ENCODE measurements around the gene CFAP99. TPM values are rescaled to one million over a fixed set of nuclear protein-coding genes. Genes with fewer than 3 reads are reported as not detected.

Gene CFAP99
- total RNA-seq, 2 donors from 2014 or later, result 0.32 to 0.49 TPM

- no peak overlapping the region for H3K9ac ChIP-seq (ENCODE audit: low read depth in 2 of 2, low read length in 2 of 2)
- H3K36me3 ChIP-seq, result peaks cover 31% of the 10 kb centered on the region
- no peaks in the 10 kb centered on the region for H3K27me3 ChIP-seq
- intact Hi-C loops (cut with DNase I), result no loop called here
- H3K9me3 ChIP-seq, result no peaks in the 10 kb centered on the region
- no peak overlapping the region for H3K27ac ChIP-seq
- no peak for DNase-seq
- H3K4me1 ChIP-seq, result no peaks in the 10 kb centered on the region
- H3K4me3 ChIP-seq, result no peak overlapping the region
- no peak for TF ChIP-seq CTCF (IDR thresholded peaks at IDR 0.05)
Observed at GRCh38 chr4:2501034-2501594, 82.4 kb downstream of the CFAP99 start.

GRCh38 chr4:2503809-2504208, 85.1 kb downstream of the CFAP99 start:
- Histone ChIP-seq H3K27ac (no peak overlapping the region), H3K4me3 (no peak overlapping the region), H3K36me3 (peaks cover 18% of the 10 kb centered on the region), H3K9ac (ENCODE audit: low read depth in 2 of 2, low read length in 2 of 2) (no peak overlapping the region), H3K27me3 (no peaks in the 10 kb centered on the region), H3K4me1 (no peaks in the 10 kb centered on the region), H3K9me3 (no peaks in the 10 kb centered on the region)
- intact Hi-C loops (cut with DNase I), result no loop called here
- DNase-seq, result no peak
- no peak for TF ChIP-seq CTCF (IDR thresholded peaks at IDR 0.05)

GRCh38 chr4:2507259-2507658, 88.5 kb downstream of the CFAP99 start:
- Histone ChIP-seq H3K9ac (ENCODE audit: low read depth in 2 of 2, low read length in 2 of 2) (no peak overlapping the region), H3K27me3 (no peaks in the 10 kb centered on the region), H3K9me3 (no peaks in the 10 kb centered on the region), H3K36me3 (peaks cover 11% of the 10 kb centered on the region), H3K4me3 (no peak overlapping the region), H3K27ac (no peak overlapping the region), H3K4me1 (no peaks in the 10 kb centered on the region)
- DNase-seq, result no peak
- TF ChIP-seq CTCF (IDR thresholded peaks at IDR 0.05), result no peak
- intact Hi-C loops (cut with DNase I), result no loop called here

- Histone ChIP-seq H3K4me3 (no peak overlapping the region), H3K4me1 (no peaks in the 10 kb centered on the region), H3K27me3 (no peaks in the 10 kb centered on the region), H3K27ac (no peak overlapping the region), H3K9ac (ENCODE audit: low read depth in 2 of 2, low read length in 2 of 2) (no peak overlapping the region), H3K9me3 (no peaks in the 10 kb centered on the region), H3K36me3 (peaks cover 17% of the 10 kb centered on the region)
- TF ChIP-seq CTCF (IDR thresholded peaks at IDR 0.05), result no peak
- intact Hi-C loops (cut with DNase I), result no loop called here
- no peak for DNase-seq
Observed at GRCh38 chr4:2507855-2508254, 89.1 kb downstream of the CFAP99 start.

GRCh38 chr4:2510351-2511259, 91.8 kb downstream of the CFAP99 start:
- Histone ChIP-seq H3K36me3 (peaks cover 23% of the 10 kb centered on the region), H3K27ac (no peak overlapping the region), H3K4me3 (no peak overlapping the region), H3K27me3 (no peaks in the 10 kb centered on the region), H3K9ac (ENCODE audit: low read depth in 2 of 2, low read length in 2 of 2) (no peak overlapping the region), H3K9me3 (no peaks in the 10 kb centered on the region), H3K4me1 (no peaks in the 10 kb centered on the region)
- TF ChIP-seq CTCF (IDR thresholded peaks at IDR 0.05), result no peak
- no peak for DNase-seq
- intact Hi-C loops (cut with DNase I), result no loop called here

All from colonic mucosa (tissue), 4 donors.